CD14-positive monocyte (primary cell): ENCODE results near the gene OSBPL2. TPM values are rescaled to one million over a fixed set of nuclear protein-coding genes. Genes with fewer than 3 reads are reported as not detected.

Source experiments
- DNase-seq, 3 donors: peaks; one replicate each; pipeline ENCODE4 v3.0.0-alpha.2; 2011 to 2022
- H2AFZ ChIP-seq: 2 replicates; pipeline ENCODE4 v1.6.0; 2012; ENCODE audit warnings: mild to moderate bottlenecking, low read depth, low read length, inconsistent platforms; ENCODE audit not compliant: insufficient read depth, poor library complexity, severe bottlenecking
- H3K27ac ChIP-seq, 2 donors: 1 replicate in 1 of 2; 2 replicates in 1 of 2; pipeline ENCODE4 v1.5.1; 2012 to 2013; ENCODE audit warnings: low read length in 2 of 2, control low read depth in 1 of 2, inconsistent platforms in 1 of 2, low read depth in 1 of 2, mild to moderate bottlenecking in 1 of 2
- H3K27me3 ChIP-seq, 2 donors: one replicate each; pipeline versions ENCODE4 v1.6.0 to v1.6.1; 2011 to 2013; ENCODE audit warnings: low read length in 2 of 2; ENCODE audit not compliant: control insufficient read depth in 2 of 2, insufficient read depth in 2 of 2
- H3K36me3 ChIP-seq, 2 donors: replicated peaks in 1 of 2; 1 replicate in 1 of 2; 2 replicates in 1 of 2; pipeline versions ENCODE4 v1.5.1 to v1.6.1; 2012 to 2013; ENCODE audit warnings: low read length in 2 of 2, control low read depth in 1 of 2, inconsistent platforms in 1 of 2, mild to moderate bottlenecking in 1 of 2; ENCODE audit not compliant: insufficient read depth in 2 of 2, control insufficient read depth in 1 of 2
- H3K4me1 ChIP-seq, 2 donors: 1 replicate in 1 of 2; 2 replicates in 1 of 2; pipeline versions ENCODE4 v1.5.1 to v1.6.1; 2012 to 2013; ENCODE audit warnings: low read length in 2 of 2, control low read depth in 1 of 2, inconsistent platforms in 1 of 2, mild to moderate bottlenecking in 1 of 2, moderate library complexity in 1 of 2; ENCODE audit not compliant: insufficient read depth in 2 of 2, control insufficient read depth in 1 of 2
- H3K4me2 ChIP-seq: replicated peaks from 2 replicates; pipeline ENCODE3; 2012; ENCODE audit warnings: low read length, moderate library complexity, mild to moderate bottlenecking; ENCODE audit not compliant: poor library complexity, severe bottlenecking; ENCODE audit errors: extremely low read depth
- H3K4me3 ChIP-seq, 3 experiments: fragments of 200-600 bp in 1 of 3; sonication (generic) in 1 of 3; replicated peaks in 1 of 3; 1 replicate in 2 of 3; 2 replicates in 1 of 3; pipeline ENCODE4 v1.5.1; 2011 to 2013; ENCODE audit warnings: low read length in 3 of 3, mild to moderate bottlenecking in 3 of 3, control low read depth in 2 of 3, low read depth in 2 of 3, inconsistent platforms in 1 of 3, moderate library complexity in 1 of 3
- H3K79me2 ChIP-seq: 2 replicates; pipeline ENCODE4 v1.6.0; 2012; ENCODE audit warnings: mild to moderate bottlenecking, control low read depth, inconsistent platforms, low read length, moderate library complexity; ENCODE audit not compliant: insufficient read depth
- H3K9ac ChIP-seq: 2 replicates; pipeline ENCODE4 v1.6.0; 2017; ENCODE audit warnings: low read length, mild to moderate bottlenecking; ENCODE audit not compliant: insufficient read depth, poor library complexity, severe bottlenecking
- H3K9me3 ChIP-seq, 2 donors: replicated peaks in 1 of 2; 1 replicate in 1 of 2; 2 replicates in 1 of 2; pipeline versions ENCODE4 v1.5.1 to v1.6.1; 2012 to 2013; ENCODE audit warnings: low read length in 2 of 2, control low read depth in 1 of 2; ENCODE audit not compliant: control insufficient read depth in 1 of 2, insufficient read depth in 1 of 2
- H4K20me1 ChIP-seq: 2 replicates; pipeline ENCODE4 v1.6.0; 2012; ENCODE audit warnings: mild to moderate bottlenecking, low read length, control low read depth, moderate library complexity; ENCODE audit not compliant: insufficient read depth
- H3K27ac Mint-ChIP-seq, 7 donors: one replicate each; pipeline ENCODE4 v1.8.0; 2020; ENCODE audit warnings: mild to moderate bottlenecking in 7 of 7, mixed read lengths in 7 of 7, moderate library complexity in 6 of 7, inconsistent platforms in 2 of 7
- H3K27me3 Mint-ChIP-seq, 3 donors: one replicate each; pipeline ENCODE4 v1.8.0; 2021 to 2022; ENCODE audit warnings: low read depth in 3 of 3, mild to moderate bottlenecking in 3 of 3, mixed read lengths in 3 of 3, moderate library complexity in 3 of 3, inconsistent platforms in 1 of 3
- H3K36me3 Mint-ChIP-seq, 2 donors: one replicate each; pipeline ENCODE4 v1.8.0; 2020; ENCODE audit warnings: mixed read lengths in 2 of 2, inconsistent platforms in 1 of 2, mild to moderate bottlenecking in 1 of 2
- H3K4me1 Mint-ChIP-seq: one replicate; pipeline ENCODE4 v1.8.0; 2020; ENCODE audit warnings: mild to moderate bottlenecking, mixed read lengths
- H3K4me3 Mint-ChIP-seq, 2 donors: one replicate each; pipeline ENCODE4 v1.8.0; 2020; ENCODE audit warnings: mild to moderate bottlenecking in 2 of 2, mixed read lengths in 2 of 2, moderate library complexity in 1 of 2
- H3K9me3 Mint-ChIP-seq, 7 donors: one replicate each; pipeline ENCODE4 v1.8.0; 2020 to 2022; ENCODE audit warnings: mixed read lengths in 7 of 7, mild to moderate bottlenecking in 6 of 7, moderate library complexity in 6 of 7, inconsistent platforms in 2 of 7
- WGBS: methylation state at CpG from one replicate; pipeline ENCODE4 v1.1.5; 2013; ENCODE audit warnings: missing lambda C conversion rate; ENCODE audit not compliant: insufficient coverage; 5-methylcytosine and 5-hydroxymethylcytosine counted together
- intact Hi-C, 2 donors: fragments of 100-400 bp; cut with micrococcal nuclease; formaldehyde crosslinking; loops; one replicate each; pipeline versions ENCODE4 v1.15.0 to v1.15.1; 2023
- polyA plus RNA-seq, 3 donors: library from polyadenylated mRNA; depleted of rRNA in 1 of 3; unstranded in 2 of 3; stranded (reverse) in 1 of 3; fragments of 300-500 nt in 2 of 3; fragments of >200 nt in 1 of 3; fragmentation: Illumina TruSeq in 2 of 3; gene quantifications; 1 replicate in 2 of 3; 2 replicates in 1 of 3; pipeline ENCODE4 v1.2.3, GENCODE V29; 2012 to 2021
- TF ChIP-seq, protein P1 (sequence below): fragments of 200-600 bp; IDR thresholded peaks from one replicate; pipeline ENCODE4 v1.8.0; 2022; ENCODE audit warnings: antibody characterized with exemption, mild to moderate bottlenecking

Gene OSBPL2
- polyA plus RNA-seq, 3 donors = 12.9 to 29.1 (median 17.9) TPM

DNA sequence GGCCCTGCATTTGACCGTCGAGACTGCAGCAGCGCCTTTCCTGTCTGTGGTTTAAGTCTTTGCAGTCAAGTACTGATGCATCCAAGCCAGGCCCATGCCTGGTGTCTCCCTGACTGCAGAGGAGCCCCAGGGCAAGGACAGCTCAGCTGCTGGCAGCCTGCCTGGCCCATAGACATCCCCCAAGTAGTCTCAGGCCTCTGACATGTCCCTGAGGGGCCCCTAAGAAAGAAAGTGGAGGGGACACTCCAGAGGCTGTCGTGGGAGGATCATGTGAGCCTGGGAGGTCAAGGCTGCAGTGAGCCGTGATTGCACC lies 36.3 kb upstream of the OSBPL2 start:
- no peaks in the 10 kb centered on the region for H3K27me3 ChIP-seq
- H3K4me1 Mint-ChIP-seq = no peaks in the 10 kb centered on the region
- intact Hi-C loops = no loop called here
- no peaks in the 10 kb centered on the region for H3K9me3 Mint-ChIP-seq
- no peak overlapping the region for H3K27ac ChIP-seq
- H3K9me3 ChIP-seq = no peaks in the 10 kb centered on the region
- no peaks in the 10 kb centered on the region for H3K79me2 ChIP-seq
- TF ChIP-seq, protein P1, sequence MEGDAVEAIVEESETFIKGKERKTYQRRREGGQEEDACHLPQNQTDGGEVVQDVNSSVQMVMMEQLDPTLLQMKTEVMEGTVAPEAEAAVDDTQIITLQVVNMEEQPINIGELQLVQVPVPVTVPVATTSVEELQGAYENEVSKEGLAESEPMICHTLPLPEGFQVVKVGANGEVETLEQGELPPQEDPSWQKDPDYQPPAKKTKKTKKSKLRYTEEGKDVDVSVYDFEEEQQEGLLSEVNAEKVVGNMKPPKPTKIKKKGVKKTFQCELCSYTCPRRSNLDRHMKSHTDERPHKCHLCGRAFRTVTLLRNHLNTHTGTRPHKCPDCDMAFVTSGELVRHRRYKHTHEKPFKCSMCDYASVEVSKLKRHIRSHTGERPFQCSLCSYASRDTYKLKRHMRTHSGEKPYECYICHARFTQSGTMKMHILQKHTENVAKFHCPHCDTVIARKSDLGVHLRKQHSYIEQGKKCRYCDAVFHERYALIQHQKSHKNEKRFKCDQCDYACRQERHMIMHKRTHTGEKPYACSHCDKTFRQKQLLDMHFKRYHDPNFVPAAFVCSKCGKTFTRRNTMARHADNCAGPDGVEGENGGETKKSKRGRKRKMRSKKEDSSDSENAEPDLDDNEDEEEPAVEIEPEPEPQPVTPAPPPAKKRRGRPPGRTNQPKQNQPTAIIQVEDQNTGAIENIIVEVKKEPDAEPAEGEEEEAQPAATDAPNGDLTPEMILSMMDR = no peak
- peaks cover 0 to 1% (median 0%) of the 10 kb centered on the region in 3 donors for H3K27me3 Mint-ChIP-seq
- 74% methylated on average over 3 of the region's 5 CpGs for WGBS
- H3K36me3 ChIP-seq = peaks cover 49 to 63% of the 10 kb centered on the region in 2 donors
- DNase-seq = no peak
- H3K4me3 ChIP-seq = no peak overlapping the region
- no peak overlapping the region for H3K4me2 ChIP-seq
- H2AFZ ChIP-seq = no peak overlapping the region
- no peaks in the 10 kb centered on the region for H3K4me1 ChIP-seq
- no peak overlapping the region for H3K9ac ChIP-seq
- H3K27ac Mint-ChIP-seq = no peak overlapping the region
- no peak overlapping the region for H3K4me3 Mint-ChIP-seq
- peaks cover 52 to 73% of the 10 kb centered on the region in 2 donors for H3K36me3 Mint-ChIP-seq
- H4K20me1 ChIP-seq = no peaks in the 10 kb centered on the region

GRCh38 chr20:62202676-62203377 lies 35.5 kb upstream of the OSBPL2 start:
- Mint-ChIP-seq H3K27ac (no peak overlapping the region), H3K4me3 (no peak overlapping the region), H3K9me3 (no peaks in the 10 kb centered on the region)

More at GRCh38 chr20:62202676-62203377, 35.5 kb upstream of the OSBPL2 start:
- no peaks in the 10 kb centered on the region for H3K9me3 ChIP-seq
- Mint-ChIP-seq H3K36me3 (peaks cover 45 to 65% of the 10 kb centered on the region in 2 donors), H3K27me3 (peaks cover 0 to 1% (median 0%) of the 10 kb centered on the region in 3 donors), H3K4me1 (no peaks in the 10 kb centered on the region)
- H4K20me1 ChIP-seq = no peaks in the 10 kb centered on the region
- no peak overlapping the region for H3K4me2 ChIP-seq
- TF ChIP-seq, protein P1 = no peak
- DNase-seq = no peak
- H3K9ac ChIP-seq = no peak overlapping the region
- 98% methylated on average over 19 of the region's 23 CpGs for WGBS
- no peak overlapping the region for H3K27ac ChIP-seq
- H3K4me1 ChIP-seq = no peaks in the 10 kb centered on the region
- H2AFZ ChIP-seq = no peak overlapping the region
- H3K27me3 ChIP-seq = no peaks in the 10 kb centered on the region
- H3K36me3 ChIP-seq = peaks cover 44 to 55% of the 10 kb centered on the region in 2 donors
- intact Hi-C loops = no loop called here
- H3K79me2 ChIP-seq = no peaks in the 10 kb centered on the region
- H3K4me3 ChIP-seq = no peak overlapping the region
